ENCODE data around the gene COX7B2.

Gene COX7B2, protein sequence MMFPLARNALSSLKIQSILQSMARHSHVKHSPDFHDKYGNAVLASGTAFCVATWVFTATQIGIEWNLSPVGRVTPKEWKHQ

DNA sequence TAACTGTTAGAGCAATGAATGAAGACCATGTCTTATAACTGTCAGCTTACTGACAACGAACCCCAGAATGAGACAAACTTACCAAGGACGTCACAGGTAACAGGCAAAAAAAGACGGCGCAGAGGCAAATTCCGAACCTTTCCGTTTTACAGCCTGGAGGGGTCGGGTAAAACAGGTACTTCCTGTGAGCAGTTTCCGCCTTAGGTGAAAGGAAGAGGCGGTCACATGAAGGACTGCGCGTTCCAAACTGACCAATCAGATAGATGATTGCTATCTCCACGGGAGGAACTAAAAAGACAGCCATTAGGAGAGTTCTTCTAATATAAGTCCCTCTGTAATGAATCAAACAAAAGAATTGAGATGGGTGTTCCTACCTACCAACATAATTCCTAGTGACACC, at the start of gene COX7B2:
Gene COX7B2, minus strand, starts transcription at position 168 of the 400 bp plus-strand sequence. CDS start 174,053 bp downstream, outside the sequence.
- H3K27ac ChIP-seq: no peak within 1 kb of the TSS
- DNase-seq (ENCODE audit: low read depth, low spot score): no peak

DNA sequence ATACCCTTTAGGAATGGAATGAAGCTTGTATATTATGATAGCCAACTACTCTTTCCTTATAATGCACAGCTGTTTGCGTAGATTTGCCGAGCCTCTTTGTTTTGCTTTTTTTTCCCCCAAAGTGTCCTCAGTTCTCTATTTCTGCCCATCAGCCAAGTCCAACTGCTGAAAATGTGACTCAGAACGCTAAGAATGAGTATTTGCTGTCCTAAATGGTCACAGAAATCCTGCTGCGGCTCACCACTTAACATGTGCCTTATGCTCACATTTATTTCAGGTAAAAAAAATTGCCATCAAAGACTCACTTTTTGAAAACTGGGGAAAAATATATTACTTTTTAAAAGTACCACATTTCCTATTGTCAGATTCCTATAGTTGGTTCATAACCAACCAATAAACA, 47.4 kb upstream of the COX7B2 start:
- no peak overlapping the region for H3K27ac ChIP-seq
- DNase-seq (ENCODE audit: low read depth, low spot score): no peak

DNA sequence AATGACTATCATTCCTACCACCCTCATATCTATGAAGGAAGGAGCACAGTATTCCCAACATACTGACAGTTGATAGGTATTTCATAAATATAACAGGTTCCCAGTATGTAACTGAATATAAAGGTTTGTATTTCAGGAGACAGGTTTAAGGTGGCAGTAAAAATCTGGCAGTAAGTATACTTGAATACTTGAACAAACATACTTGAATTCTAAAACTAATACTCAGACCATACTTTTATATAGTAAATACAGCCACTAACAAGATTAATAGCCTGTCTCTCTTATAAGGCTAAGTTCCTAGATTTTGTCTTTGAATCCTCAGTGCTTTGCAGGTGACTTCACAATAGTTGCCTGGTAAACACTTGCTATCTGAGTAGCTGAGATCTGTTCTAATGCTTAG, 46.6 kb upstream of the COX7B2 start:
- H3K27ac ChIP-seq: no peak overlapping the region
- DNase-seq (ENCODE audit: low read depth, low spot score): no peak

DNA sequence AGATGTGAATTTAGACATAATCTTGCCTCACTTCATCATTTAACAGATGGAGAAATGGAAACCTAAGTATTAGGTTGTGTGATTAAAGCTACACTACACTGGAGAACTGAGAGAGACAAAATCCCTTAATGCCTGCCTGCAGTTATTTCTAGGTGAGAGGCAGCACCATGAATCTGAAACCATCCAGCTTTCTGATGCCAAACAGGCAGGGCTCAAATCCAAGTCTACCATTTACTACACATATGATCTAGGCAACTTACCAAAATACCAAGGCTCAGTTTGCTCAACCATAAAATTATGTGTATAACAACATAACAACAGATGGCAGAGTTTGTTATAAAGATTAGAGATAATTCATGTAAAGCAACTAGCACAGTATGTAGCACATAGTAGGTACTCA, 45.6 kb upstream of the COX7B2 start:
- DNase-seq (ENCODE audit: low read depth, low spot score): no peak
- H3K27ac ChIP-seq: no peak overlapping the region

DNA sequence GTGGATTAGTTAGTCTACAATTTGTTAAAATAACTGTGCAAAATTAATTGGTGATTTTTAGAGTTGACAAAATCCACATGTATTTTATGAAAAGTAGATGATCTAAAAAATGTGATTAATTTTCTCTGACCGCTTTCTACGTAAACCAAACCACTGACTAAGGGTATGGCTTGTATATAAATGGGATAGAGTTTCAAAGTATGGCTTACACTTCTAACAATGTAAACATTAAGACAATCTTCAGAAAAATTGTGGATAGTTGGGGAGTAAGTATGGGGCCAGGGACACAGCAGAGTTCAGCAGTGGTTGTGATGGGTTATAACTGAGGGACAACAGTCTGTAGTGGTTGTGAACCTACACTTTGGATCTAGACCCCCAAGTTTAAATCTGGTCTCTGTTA, 44.5 kb upstream of the COX7B2 start:
- H3K27ac ChIP-seq: no peak overlapping the region
- DNase-seq (ENCODE audit: low read depth, low spot score): no peak

DNA sequence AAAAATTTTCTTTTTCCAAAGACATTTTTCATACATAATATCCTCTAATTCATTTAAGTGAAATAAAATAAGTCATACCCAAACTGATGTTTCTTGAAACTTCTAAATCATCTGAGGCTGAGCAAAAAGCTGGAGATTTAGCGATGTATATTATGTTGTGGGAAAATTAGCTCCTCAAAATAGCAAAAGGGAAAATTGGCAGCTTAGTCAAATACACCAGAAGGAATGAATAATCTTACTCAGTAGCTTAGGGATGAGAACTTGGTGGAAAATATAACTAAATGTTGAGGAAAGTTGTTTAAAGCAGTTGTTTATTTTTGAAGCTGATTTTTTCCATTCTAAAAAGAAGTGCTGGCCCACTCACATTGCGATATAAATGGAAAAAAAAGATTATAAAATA, 43.4 kb upstream of the COX7B2 start:
- DNase-seq (ENCODE audit: low read depth, low spot score): no peak
- H3K27ac ChIP-seq: no peak overlapping the region

DNA sequence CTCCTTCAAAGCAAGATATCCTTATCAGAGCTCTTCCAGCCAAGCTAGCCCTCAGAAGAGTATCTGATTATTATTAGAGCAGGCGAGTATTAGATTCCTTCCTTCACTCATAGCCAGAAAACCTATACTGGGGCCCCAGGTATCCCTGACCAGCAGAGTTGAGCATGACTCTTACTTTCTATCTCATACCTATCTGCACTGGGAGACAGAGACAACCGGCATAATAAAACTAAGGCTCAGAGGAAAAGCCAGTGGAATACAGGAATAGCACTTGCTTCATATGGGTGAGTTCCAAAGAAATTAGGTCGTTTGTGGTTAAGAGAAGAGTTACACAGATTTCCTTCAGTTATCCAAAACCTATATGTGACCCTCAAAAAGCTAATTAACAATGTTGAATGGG, 41.8 kb upstream of the COX7B2 start:
- DNase-seq (ENCODE audit: low read depth, low spot score): no peak
- no peak overlapping the region for H3K27ac ChIP-seq

DNA sequence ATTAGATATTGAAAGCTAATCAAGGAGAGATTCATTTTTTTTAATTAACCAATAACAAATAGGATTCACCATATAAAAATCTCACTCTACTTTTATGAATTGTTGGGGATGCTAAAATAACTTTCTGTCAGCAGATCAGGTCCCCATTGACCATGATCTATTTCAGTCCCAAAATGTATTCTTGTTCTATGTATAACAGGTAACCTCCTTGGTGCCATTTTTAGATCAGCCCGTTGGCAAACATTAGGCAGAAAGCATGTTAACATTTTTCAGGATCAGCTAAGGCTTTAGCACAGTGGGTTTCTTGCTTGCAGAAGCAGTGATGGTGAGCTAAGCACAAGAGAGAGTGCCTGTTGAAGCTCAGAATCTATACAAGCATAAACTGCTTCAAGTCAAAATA, 40.8 kb upstream of the COX7B2 start:
- no peak for DNase-seq (ENCODE audit: low read depth, low spot score)
- H3K27ac ChIP-seq: no peak overlapping the region

DNA sequence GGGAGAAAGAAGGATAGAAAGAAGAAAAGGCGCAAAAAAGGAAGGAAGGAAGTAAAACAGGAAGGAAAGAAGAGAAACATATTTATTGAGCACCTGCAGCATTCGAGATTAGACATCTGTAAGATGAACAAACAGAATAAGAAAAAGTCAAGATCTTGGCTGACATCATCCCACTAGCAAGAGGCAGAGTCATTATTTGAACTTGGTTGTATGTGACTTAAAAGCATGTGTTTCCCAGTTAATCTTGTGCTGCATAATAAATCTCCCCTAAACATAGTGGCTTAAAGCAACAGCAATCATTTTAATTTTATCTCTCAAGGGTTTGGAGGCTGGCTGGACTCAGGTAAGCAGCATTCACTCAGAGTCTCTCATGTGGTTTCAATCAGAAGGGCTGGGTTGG, 38.5 kb upstream of the COX7B2 start:
- H3K27ac ChIP-seq: no peak overlapping the region
- no peak for DNase-seq (ENCODE audit: low read depth, low spot score)

DNA sequence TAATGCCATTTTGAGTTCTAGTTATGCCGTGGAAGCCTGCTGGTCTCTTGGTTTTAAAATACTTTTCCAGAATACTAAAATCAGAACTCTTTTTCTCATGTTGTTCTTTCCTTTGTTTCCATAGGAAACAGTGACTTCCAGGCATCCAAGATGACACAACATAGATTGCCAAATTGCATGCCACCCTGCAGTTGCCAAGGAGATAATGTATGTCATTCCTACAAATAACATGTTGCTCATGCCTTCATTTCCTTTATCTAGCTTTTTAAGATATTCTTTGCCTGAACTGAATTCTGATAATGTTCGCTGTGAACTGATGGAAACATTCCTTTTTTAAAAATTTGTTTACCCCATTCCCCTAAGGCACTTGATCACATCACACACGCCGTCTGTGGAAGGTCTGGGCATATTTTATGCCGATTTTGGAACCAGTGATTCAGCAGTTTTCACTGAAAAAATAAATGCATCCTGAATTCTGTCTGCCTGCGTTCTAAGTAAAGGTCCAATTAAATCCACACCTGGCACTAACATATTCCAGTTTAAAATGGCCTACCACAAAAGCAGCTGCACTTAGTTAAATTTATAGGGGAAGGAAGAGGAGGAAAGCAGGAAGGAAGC, 38.0 kb upstream of the COX7B2 start:
- no peak overlapping the region for H3K27ac ChIP-seq
- DNase-seq (ENCODE audit: low read depth, low spot score): no peak

DNA sequence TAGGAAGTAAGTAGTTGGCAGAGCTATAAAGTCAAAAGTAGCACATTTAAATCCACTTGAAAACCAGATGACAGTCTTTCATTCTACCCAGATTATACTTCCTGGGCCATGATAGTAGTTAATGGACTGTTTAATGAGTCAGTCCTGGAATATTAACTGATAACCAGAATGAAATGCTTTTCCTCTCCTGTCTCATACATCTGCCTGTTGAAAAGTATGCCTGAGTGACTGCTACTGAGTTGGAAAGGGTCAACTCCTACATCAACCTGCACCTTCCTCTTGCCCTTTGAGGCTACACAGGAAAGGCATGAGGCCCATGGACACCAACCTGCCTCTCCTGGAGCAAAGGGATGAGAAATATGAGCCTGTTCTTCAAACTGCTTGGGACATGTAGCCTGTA, 36.0 kb upstream of the COX7B2 start:
- no peak overlapping the region for H3K27ac ChIP-seq
- DNase-seq (ENCODE audit: low read depth, low spot score): no peak

DNA sequence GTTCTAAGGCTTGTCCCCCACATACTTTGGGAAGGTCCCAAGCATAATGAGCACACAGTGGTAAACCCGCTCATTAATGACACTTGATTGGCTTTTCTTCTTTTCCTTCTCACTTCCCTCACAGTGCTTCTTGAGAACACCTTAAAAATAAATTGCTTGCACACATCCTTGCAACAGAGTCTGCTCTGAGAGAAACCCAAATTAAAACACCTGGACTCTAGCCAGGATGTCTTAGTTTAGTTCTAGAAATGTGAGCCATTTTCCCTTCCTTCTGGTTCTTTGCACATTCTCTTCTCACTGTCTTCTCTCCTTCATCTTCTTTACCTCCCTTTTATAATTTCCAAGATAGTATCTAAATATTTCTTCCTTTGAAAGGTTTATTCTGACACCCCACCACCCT, 35.3 kb upstream of the COX7B2 start:
- DNase-seq (ENCODE audit: low read depth, low spot score): no peak
- no peak overlapping the region for H3K27ac ChIP-seq

DNA sequence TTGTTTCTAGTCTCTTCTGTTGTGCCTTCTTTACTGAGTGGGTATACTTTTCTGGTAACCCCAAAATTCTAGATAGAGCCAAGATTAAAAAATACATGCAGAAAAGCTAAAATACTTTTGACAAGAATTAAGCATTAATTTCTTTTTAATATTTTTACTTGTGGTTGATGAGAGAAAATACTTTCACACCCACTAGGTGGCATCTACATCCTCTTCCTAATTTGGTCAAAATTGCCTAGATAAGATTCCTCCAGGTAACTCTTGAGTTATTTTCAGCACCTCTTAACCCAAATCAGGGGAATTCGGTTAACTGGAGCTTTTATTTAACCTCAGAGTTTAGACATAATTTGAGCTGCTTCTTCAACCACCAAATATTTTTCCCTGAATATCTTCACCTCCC, 28.4 kb upstream of the COX7B2 start:
- DNase-seq (ENCODE audit: low read depth, low spot score): no peak

DNA sequence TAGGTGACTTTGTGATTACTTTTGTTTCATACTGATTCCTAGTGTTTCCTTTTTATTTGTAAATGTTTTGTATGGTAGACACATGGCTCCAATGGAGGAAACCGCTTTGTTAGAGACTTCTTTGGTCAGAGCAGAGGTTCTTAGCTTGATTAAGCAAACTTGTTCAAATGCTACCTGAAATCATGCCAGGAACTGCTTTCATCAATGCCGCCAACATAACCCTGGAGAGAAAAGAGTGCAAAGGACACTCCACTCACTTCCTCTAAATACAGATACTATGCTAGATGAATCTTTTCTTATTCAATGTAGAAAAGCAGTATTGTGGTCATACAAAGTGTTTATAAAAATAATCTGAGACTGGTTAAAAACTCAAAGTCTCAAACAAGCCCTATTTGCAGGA, 25.7 kb upstream of the COX7B2 start:
- no peak for DNase-seq (ENCODE audit: low read depth, low spot score)
- H3K27ac ChIP-seq: no peak overlapping the region

More for the DNA sequence above, 28.4 kb upstream of the COX7B2 start:
- H3K27ac ChIP-seq: no peak overlapping the region

DNA sequence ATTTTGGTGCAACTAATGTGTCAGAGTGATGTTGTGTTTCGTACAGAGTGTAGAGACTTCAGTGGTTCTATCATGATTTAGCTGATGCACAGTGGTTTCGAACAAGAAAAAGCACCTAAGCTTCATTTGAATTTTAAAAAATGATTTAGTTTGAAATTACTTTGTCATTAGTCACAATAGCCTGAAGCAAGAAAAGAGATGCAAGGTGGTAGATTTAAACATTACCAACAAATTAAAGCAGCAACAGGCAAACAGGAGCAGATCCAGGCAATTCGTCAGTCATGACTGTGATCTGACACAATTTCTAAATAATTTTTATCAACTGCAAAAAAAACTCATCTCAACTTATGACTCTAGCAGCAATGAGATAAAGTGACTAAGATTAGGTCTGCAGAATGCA, 24.6 kb upstream of the COX7B2 start:
- no peak overlapping the region for H3K27ac ChIP-seq
- DNase-seq (ENCODE audit: low read depth, low spot score): no peak

DNA sequence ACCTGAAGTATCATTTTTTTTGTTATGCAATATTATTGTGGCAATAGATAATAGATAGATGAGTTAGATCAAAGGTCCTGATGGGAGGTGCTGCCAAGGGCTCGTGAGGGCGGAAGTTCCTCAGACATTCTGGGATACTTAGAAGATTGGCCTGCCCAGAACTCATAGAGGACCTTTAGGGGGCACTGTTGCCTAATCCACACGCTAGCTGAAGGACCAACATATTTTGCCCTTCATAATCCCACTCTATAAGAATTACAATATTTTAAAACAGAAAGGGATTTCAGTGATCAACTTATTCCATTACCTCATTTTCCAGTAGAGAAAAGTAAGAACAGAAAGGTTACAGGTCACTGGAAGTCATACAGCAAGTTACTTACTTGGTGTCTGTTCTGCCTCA, 22.9 kb upstream of the COX7B2 start:
- no peak overlapping the region for H3K27ac ChIP-seq
- no peak for DNase-seq (ENCODE audit: low read depth, low spot score)

DNA sequence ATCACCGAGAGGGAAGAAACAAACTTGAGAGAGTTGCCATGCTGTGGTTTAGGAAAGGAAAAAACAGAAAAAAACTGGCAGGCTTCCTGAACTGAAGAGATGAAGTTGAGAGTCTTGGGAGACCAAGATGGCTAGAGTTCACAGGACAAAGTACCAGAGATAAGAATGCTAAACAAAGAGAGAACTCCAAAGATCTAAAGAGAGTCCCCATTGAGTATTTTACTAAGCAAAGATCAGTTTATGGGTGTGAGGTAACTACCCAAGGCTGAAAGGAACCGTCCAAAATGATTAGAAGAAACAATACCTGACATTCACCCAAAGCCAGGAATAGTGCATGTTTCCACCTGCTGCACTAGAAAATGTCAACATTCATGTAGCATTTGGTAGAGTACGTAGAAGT, 21.8 kb upstream of the COX7B2 start:
- H3K27ac ChIP-seq: no peak overlapping the region
- no peak for DNase-seq (ENCODE audit: low read depth, low spot score)

DNA sequence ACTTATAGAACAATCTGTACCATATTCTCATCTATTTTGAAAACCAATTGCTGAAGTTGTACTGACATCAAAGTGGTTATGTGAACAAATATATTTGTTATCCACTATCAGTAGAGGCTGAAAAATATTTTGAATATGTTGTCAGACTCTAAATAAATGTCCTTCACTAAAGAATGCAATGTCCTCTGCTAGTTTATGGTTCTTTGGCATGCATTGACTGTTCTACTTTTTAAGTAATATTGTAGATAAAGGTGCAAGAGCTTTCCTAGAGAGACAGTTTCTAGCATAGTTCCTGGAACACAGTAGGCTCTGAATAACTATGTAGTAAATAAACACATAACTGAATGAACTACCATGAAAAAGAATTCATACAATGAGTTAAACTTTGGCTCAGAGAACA, 18.2 kb upstream of the COX7B2 start:
- no peak for DNase-seq (ENCODE audit: low read depth, low spot score)
- no peak overlapping the region for H3K27ac ChIP-seq

DNA sequence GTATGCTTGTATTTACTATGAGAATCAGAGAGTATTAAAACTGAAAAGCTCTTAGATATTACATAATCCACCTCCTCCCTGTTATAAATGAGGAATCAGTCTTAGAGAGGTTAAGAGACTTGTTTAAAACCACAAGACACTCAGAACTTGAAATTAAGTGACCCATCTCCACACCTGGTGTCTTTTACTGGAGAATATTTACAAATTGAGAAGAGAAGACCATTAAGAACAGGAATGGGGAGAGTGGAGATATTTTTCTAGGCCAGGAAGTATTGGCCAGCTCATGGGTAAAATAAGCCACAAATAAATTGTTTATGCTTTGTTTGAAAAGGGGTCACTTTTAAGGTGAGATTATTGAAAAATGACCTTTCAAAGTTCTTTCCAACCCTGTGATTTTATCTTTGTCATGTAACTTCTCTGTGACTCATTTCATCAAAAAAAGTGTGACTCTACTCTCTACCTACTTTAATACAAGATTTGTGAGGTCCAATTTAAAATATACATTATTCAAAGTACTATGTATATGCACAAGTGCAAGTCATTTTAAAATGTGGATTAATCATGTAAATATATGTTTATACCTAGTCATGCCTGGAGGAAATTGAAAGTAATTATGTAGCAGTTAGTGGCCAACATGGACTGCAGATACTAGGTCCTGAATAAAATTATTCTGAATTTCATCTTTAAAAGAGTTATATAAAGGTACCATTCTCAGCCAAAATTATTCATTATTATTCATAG, 15.9 kb upstream of the COX7B2 start:
- H3K27ac ChIP-seq: no peak overlapping the region
- DNase-seq (ENCODE audit: low read depth, low spot score): no peak

DNA sequence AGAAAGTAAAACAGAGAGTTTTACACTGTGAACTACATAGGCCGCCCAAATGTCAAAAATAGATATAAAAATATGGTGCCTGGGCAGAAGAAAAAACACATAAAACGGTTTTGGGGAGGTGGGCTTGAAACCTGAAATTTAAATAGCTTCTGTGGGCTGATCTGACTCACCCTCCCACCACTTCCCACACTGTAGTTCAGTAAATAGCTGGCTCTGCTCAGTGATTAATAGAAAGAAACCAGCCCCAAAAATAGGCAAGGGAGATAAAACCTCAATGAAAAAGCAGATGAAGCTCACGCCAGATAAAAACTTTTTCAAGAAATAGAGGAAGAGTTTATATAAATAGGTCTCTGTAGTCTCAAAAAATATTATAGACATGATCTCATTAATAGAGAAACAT, 13.2 kb upstream of the COX7B2 start:
- no peak for DNase-seq (ENCODE audit: low read depth, low spot score)
- no peak overlapping the region for H3K27ac ChIP-seq

DNA sequence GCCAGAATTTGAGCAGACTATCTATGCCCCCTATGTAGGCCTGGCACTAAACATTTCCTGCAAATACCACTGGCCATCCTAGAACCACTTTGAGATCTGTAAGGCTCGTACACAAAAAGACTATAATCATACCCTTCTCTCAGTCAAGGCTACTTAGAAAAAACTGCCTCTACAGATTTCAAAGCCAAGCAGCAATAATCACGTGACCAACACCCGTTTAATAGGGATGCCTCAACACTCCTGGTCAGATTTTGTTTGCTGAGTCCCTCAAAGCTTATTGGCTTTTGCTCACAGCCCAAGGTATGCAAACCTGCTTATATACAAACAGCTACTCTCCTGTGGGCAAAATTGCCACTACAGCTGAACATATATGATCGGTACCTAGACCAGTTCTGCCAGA, 897 bp downstream of the COX7B2 start:
- no peak for DNase-seq (ENCODE audit: low read depth, low spot score)
- H3K27ac ChIP-seq: no peak overlapping the region

DNA sequence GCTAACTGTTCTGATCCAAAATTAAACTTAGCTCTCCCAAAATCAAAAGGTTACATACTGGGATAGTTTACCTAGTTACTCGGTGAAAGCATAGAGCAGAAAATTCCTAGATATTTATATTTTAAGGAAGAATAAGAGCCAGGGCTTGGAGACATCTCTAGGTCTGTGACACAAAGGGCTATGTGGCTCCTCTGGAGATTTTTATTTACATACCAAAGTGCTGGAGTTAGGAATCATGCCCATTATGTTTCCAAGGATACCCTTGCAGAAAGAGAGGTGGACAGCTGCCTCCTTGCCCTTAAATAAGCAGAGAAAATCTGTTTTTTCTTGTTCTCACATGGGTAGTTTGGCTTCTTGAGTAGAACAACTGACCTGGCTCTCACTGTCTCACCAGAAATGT, 9.0 kb downstream of the COX7B2 start:
- no peak overlapping the region for H3K27ac ChIP-seq
- no peak for DNase-seq (ENCODE audit: low read depth, low spot score)

All from epithelial cell of prostate (primary cell).